Epithelial cell of proximal tubule (primary cell): ENCODE measurements around the gene ATP8A2. TPM values are rescaled to one million over a fixed set of nuclear protein-coding genes. Genes with fewer than 3 reads are reported as not detected.
"Not testable (repeated sequence)": the region's sequence is repeated elsewhere in the genome, so short reads cannot be mapped to it uniquely, and the experiment has no call there.

Source experiments
- DNase-seq: peaks from one replicate; pipeline ENCODE4 v3.0.0-alpha.2; 2011; ENCODE audit warnings: low read depth
- H3K4me3 ChIP-seq: 2 replicates; pipeline ENCODE4 v1.5.1; 2011; ENCODE audit warnings: low read depth, mild to moderate bottlenecking, low read length
- CTCF ChIP-seq: conservative IDR thresholded peaks from 2 replicates; pipeline ENCODE4 v1.5.1; 2012; ENCODE audit warnings: low read depth, mild to moderate bottlenecking, low read length
- total RNA-seq: library from RNA; depleted of rRNA; stranded (reverse); fragments of >200 nt; gene quantifications from 2 replicates; pipeline ENCODE4 v1.2.3, GENCODE V29; 2015

The ATP8A2 gene
- total RNA-seq, 1 donor from 2014 or later, result 2.2 TPM

- no peak for TF ChIP-seq CTCF
- DNase-seq, result no peak
- no peak overlapping the region for H3K4me3 ChIP-seq
These were observed 400.1 kb downstream of the ATP8A2 start for GRCh38 chr13:25771641-25772478.

GRCh38 chr13:25772534-25772933 is 400.8 kb downstream of the ATP8A2 start:
- not testable (repeated sequence) for H3K4me3 ChIP-seq, DNase-seq

GRCh38 chr13:25774056-25774455 is 402.3 kb downstream of the ATP8A2 start:
- not testable (repeated sequence) for H3K4me3 ChIP-seq, DNase-seq

GRCh38 chr13:25775275-25775674 is 403.5 kb downstream of the ATP8A2 start:
- DNase-seq, result no peak
- H3K4me3 ChIP-seq, result no peak overlapping the region
- TF ChIP-seq CTCF, result no peak

GRCh38 chr13:25775986-25776385 is 404.2 kb downstream of the ATP8A2 start:
- no peak for TF ChIP-seq CTCF
- no peak overlapping the region for H3K4me3 ChIP-seq
- DNase-seq, result no peak

- H3K4me3 ChIP-seq, result no peak overlapping the region
- no peak for DNase-seq
- no peak for TF ChIP-seq CTCF
These were observed 404.9 kb downstream of the ATP8A2 start for GRCh38 chr13:25776722-25777121.

- TF ChIP-seq CTCF, result no peak
- no peak overlapping the region for H3K4me3 ChIP-seq
- no peak for DNase-seq
These were observed 405.7 kb downstream of the ATP8A2 start for GRCh38 chr13:25777509-25777908.

- TF ChIP-seq CTCF, result no peak
- no peak overlapping the region for H3K4me3 ChIP-seq
- no peak for DNase-seq
These were observed 406.6 kb downstream of the ATP8A2 start for GRCh38 chr13:25778365-25778764.
